Karpas-422 (cell line): ENCODE measurements around the gene FHIP1B. TPM values are rescaled to one million over a fixed set of nuclear protein-coding genes. Genes with fewer than 3 reads are reported as not detected.

Source experiments
- DNase-seq: peaks from one replicate; pipeline ENCODE4 v3.0.0-alpha.2; 2015
- H2AFZ ChIP-seq: fragments of 200-600 bp; sonication (generic); 2 replicates; pipeline ENCODE4 v1.6.1; 2014; ENCODE audit warnings: antibody characterized with exemption, low read length, mixed read lengths
- H3K27ac ChIP-seq: fragments of 200-600 bp; sonication (generic); 2 replicates; pipeline ENCODE4 v1.5.1; 2014; ENCODE audit warnings: mild to moderate bottlenecking, low read length, moderate library complexity
- H3K27me3 ChIP-seq: fragments of 200-600 bp; sonication (generic); 2 replicates; pipeline ENCODE4 v1.6.1; 2014; ENCODE audit warnings: low read length, mixed read lengths
- H3K36me3 ChIP-seq: fragments of 200-600 bp; sonication (generic); 2 replicates; pipeline ENCODE4 v1.6.1; 2014; ENCODE audit warnings: low read length, mixed read lengths; ENCODE audit not compliant: insufficient read depth
- H3K4me1 ChIP-seq: fragments of 200-600 bp; sonication (generic); 2 replicates; pipeline ENCODE4 v1.6.1; 2014; ENCODE audit warnings: mild to moderate bottlenecking, low read length, mixed read lengths
- H3K4me2 ChIP-seq: fragments of 200-600 bp; sonication (generic); 2 replicates; pipeline ENCODE4 v1.6.1; 2014; ENCODE audit warnings: low read length, low read depth, mild to moderate bottlenecking; ENCODE audit not compliant: poor library complexity, severe bottlenecking
- H3K4me3 ChIP-seq: fragments of 200-600 bp; sonication (generic); 2 replicates; pipeline ENCODE4 v1.5.1; 2014; ENCODE audit warnings: mild to moderate bottlenecking, antibody characterized with exemption, low read length, mixed read lengths
- H3K79me2 ChIP-seq: fragments of 200-600 bp; sonication (generic); 2 replicates; pipeline ENCODE4 v1.6.1; 2014; ENCODE audit warnings: mild to moderate bottlenecking, low read length, mixed read lengths
- H3K9ac ChIP-seq: fragments of 200-600 bp; sonication (generic); 2 replicates; pipeline ENCODE4 v1.6.0; 2014; ENCODE audit warnings: low read length
- H3K9me2 ChIP-seq: fragments of 200-600 bp; sonication (generic), shearing (Covaris generic); replicated peaks from 2 replicates; pipeline ENCODE4 v1.6.0; 2014; ENCODE audit warnings: mild to moderate bottlenecking, low read length, moderate library complexity; ENCODE audit not compliant: insufficient read depth
- H3K9me3 ChIP-seq: fragments of 300-700, 200-600 bp; sonication (generic); 2 replicates; pipeline ENCODE4 v1.6.1; 2014; ENCODE audit warnings: low read length, mixed read lengths
- H4K20me1 ChIP-seq: fragments of 200-600 bp; sonication (generic); 2 replicates; pipeline ENCODE4 v1.6.1; 2014; ENCODE audit warnings: mild to moderate bottlenecking, antibody characterized with exemption, low read length, low read depth; ENCODE audit not compliant: insufficient read depth
- total RNA-seq: library from RNA; depleted of rRNA; stranded (reverse); fragments of >200 nt; shearing (Covaris generic); gene quantifications from 2 replicates; pipeline ENCODE4 v1.2.3, GENCODE V29; 2014; ENCODE audit warnings: low replicate concordance

Gene FHIP1B
- total RNA-seq, 1 experiment from 2014 or later = 33.9 TPM

DNA sequence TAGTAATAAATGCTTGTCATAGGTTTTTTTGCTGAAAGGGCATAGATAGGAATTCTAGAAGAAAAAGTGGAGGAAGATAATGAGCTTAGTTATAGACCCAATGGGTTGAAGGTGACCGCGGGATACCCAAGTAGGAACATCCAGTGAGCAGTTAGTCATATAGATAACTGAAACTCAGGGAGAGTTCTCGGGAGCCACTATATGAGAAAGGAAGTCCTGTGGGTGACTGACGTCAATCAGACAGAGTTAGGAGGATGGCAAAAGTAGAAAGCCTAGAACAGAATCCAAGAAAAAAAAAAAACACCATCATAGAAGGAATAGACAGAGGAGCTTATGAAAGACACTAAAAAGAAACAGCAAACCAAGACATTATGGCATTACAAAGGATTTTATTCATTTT is 2.8 kb upstream of the FHIP1B start:
- H3K4me3 ChIP-seq = no peak overlapping the region
- H3K4me1 ChIP-seq = peaks cover 43% of the 10 kb centered on the region
- H3K27ac ChIP-seq = no peak overlapping the region
- peaks cover 21% of the 10 kb centered on the region for H3K79me2 ChIP-seq
- no peaks in the 10 kb centered on the region for H3K27me3 ChIP-seq
- H3K4me2 ChIP-seq = no peak overlapping the region
- no peaks in the 10 kb centered on the region for H3K9me3 ChIP-seq
- no peak for DNase-seq
- H3K36me3 ChIP-seq = no peaks in the 10 kb centered on the region
- H3K9me2 ChIP-seq = no peaks in the 10 kb centered on the region
- H2AFZ ChIP-seq = no peak overlapping the region
- no peak overlapping the region for H3K9ac ChIP-seq
- H4K20me1 ChIP-seq = no peaks in the 10 kb centered on the region

- H3K27ac ChIP-seq = no peak overlapping the region
- H4K20me1 ChIP-seq = no peaks in the 10 kb centered on the region
- peak overlapping the region; percentile 90 for H3K4me2 ChIP-seq
- no peaks in the 10 kb centered on the region for H3K9me2 ChIP-seq
- no peak for DNase-seq
- H3K4me1 ChIP-seq = peaks cover 56% of the 10 kb centered on the region
- peak overlapping the region; percentile 87 for H3K4me3 ChIP-seq
- H3K9ac ChIP-seq = peak overlapping the region; percentile 90
- H3K79me2 ChIP-seq = peaks cover 54% of the 10 kb centered on the region
- H3K36me3 ChIP-seq = no peaks in the 10 kb centered on the region
- H3K9me3 ChIP-seq = no peaks in the 10 kb centered on the region
- H2AFZ ChIP-seq = peak overlapping the region; percentile 54; the same call in 1 of the 2 replicates
- no peaks in the 10 kb centered on the region for H3K27me3 ChIP-seq
These were observed 451 bp downstream of the FHIP1B start for GRCh38 chr11:6233984-6234386.

GRCh38 chr11:6232899-6233298 is 1.5 kb downstream of the FHIP1B start:
- DNase-seq = no peak
- Histone ChIP-seq H3K27ac (no peak overlapping the region), H2AFZ (no peak overlapping the region), H4K20me1 (no peaks in the 10 kb centered on the region), H3K4me3 (peak overlapping the region; percentile 87), H3K9me3 (no peaks in the 10 kb centered on the region), H3K79me2 (peaks cover 64% of the 10 kb centered on the region), H3K4me1 (peaks cover 47% of the 10 kb centered on the region), H3K36me3 (no peaks in the 10 kb centered on the region), H3K27me3 (no peaks in the 10 kb centered on the region), H3K9me2 (no peaks in the 10 kb centered on the region), H3K9ac (no peak overlapping the region), H3K4me2 (peak overlapping the region; percentile 90)

DNA sequence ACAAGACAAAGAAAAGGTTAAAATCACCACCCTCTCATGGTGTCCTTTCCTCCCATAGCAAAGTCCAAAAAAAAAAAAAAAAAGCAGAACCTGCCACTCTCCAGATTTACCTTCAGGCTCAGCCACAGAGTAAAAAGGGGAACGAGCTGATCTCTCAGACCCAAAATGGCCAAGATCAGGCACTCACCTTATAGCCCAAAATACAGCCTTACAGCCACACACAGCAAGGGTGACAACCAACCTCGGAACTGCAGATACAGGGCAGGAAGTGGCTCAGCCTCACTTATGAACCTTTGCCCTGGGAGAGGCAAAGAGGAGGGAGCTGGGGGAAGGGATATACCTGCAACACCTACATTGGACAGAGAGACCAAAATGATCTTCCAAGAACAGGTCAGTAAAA is 4.5 kb downstream of the FHIP1B start:
- Histone ChIP-seq H3K4me3 (no peak overlapping the region), H3K9ac (0 out of 2 replicates have a peak overlapping the region, but pooled peaks have one; percentile 4), H3K9me3 (no peaks in the 10 kb centered on the region), H3K27ac (peak overlapping the region; percentile 5; the same call in 1 of the 2 replicates), H2AFZ (no peak overlapping the region), H4K20me1 (no peaks in the 10 kb centered on the region), H3K27me3 (no peaks in the 10 kb centered on the region), H3K9me2 (no peaks in the 10 kb centered on the region), H3K36me3 (no peaks in the 10 kb centered on the region), H3K4me2 (peak overlapping the region; percentile 41), H3K79me2 (peaks cover 94% of the 10 kb centered on the region), H3K4me1 (peaks cover 47% of the 10 kb centered on the region)
- DNase-seq = peak; percentile 62

DNA sequence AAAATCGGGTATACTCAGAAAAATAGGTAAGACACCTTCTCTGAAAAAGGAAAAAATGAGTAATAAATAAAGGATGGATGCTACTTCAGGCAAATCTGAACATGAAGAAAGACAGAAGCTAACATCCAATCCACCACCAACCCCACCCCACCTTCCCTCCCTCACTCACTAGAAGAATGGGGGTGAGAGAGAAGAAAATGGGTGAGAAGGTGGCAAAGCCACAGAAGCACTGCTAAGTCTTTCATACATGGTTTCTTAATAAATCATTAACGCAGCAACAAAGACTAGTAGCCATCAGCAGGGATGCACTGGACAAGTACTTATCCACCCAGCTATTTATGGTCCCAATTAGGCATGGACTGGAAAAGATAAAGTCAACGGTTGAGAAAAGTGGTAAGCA is 5.9 kb downstream of the FHIP1B start:
- no peak overlapping the region for H3K27ac ChIP-seq
- H3K9me3 ChIP-seq = no peaks in the 10 kb centered on the region
- no peak overlapping the region for H3K4me2 ChIP-seq
- DNase-seq = no peak
- no peak overlapping the region for H3K4me3 ChIP-seq
- no peaks in the 10 kb centered on the region for H3K9me2 ChIP-seq
- H3K27me3 ChIP-seq = no peaks in the 10 kb centered on the region
- H3K79me2 ChIP-seq = peaks cover 93% of the 10 kb centered on the region
- peaks cover 43% of the 10 kb centered on the region for H3K4me1 ChIP-seq
- no peak overlapping the region for H3K9ac ChIP-seq
- H2AFZ ChIP-seq = no peak overlapping the region
- no peaks in the 10 kb centered on the region for H3K36me3 ChIP-seq
- no peaks in the 10 kb centered on the region for H4K20me1 ChIP-seq

DNA sequence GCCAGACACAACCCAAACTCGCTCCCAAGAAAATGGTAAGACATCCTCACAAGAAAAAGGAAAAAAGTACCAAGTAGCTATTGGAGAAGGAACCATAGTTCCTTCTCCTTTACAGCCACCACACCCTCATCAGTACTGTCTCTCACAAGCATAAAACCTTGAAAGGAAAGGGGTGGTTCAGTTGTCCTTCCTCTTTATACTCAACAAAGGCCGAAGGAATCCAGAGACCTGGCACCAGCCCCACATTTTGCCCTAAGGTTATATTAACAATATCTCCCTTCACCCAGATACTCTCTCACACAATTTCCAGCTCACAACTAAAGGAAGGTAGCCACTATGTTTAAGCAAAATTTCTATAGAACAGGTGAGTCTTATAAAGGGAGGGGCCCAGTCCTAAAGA is 8.5 kb downstream of the FHIP1B start:
- no peak overlapping the region for H3K27ac ChIP-seq
- DNase-seq = no peak
- peaks cover 69% of the 10 kb centered on the region for H3K79me2 ChIP-seq
- no peaks in the 10 kb centered on the region for H3K9me3 ChIP-seq
- H3K27me3 ChIP-seq = no peaks in the 10 kb centered on the region
- peaks cover 4% of the 10 kb centered on the region; the same call in 1 of the 2 replicates for H3K36me3 ChIP-seq
- no peaks in the 10 kb centered on the region for H3K9me2 ChIP-seq
- no peak overlapping the region for H3K9ac ChIP-seq
- peaks cover 23% of the 10 kb centered on the region for H3K4me1 ChIP-seq
- H2AFZ ChIP-seq = no peak overlapping the region
- H3K4me2 ChIP-seq = no peak overlapping the region
- H3K4me3 ChIP-seq = no peak overlapping the region
- no peaks in the 10 kb centered on the region for H4K20me1 ChIP-seq

DNA sequence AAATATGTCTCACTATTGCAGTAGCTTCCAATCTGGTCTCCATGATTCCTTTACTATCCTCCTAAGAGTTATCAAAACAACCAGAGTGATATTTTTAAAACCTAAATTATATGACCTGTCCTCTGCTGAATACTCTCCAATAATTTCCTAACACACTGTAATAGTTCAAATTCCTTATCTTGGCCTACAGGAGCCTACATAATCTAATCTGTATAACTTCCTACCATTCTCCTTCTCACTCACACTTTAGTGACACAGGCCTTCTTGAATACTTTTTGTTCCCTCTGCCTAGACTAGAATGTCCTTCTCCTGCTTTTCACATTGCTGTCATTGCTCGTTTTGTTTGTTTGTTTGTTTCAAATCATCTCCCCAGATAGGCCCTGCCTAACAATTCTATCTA is 9.4 kb downstream of the FHIP1B start:
- Histone ChIP-seq H3K4me3 (no peak overlapping the region), H2AFZ (no peak overlapping the region), H3K36me3 (peaks cover 9% of the 10 kb centered on the region; the same call in 1 of the 2 replicates), H3K27me3 (no peaks in the 10 kb centered on the region), H3K9ac (no peak overlapping the region), H3K4me1 (peaks cover 14% of the 10 kb centered on the region), H3K79me2 (peaks cover 63% of the 10 kb centered on the region), H3K9me3 (no peaks in the 10 kb centered on the region), H3K4me2 (no peak overlapping the region), H4K20me1 (no peaks in the 10 kb centered on the region), H3K27ac (no peak overlapping the region), H3K9me2 (no peaks in the 10 kb centered on the region)
- DNase-seq = no peak

GRCh38 chr11:6224421-6224820 is 10.0 kb downstream of the FHIP1B start:
- no peak for DNase-seq
- Histone ChIP-seq H3K27me3 (no peaks in the 10 kb centered on the region), H3K4me3 (no peak overlapping the region), H3K9me2 (no peaks in the 10 kb centered on the region), H3K9ac (no peak overlapping the region), H3K79me2 (peaks cover 57% of the 10 kb centered on the region), H3K4me1 (peaks cover 8% of the 10 kb centered on the region), H3K27ac (no peak overlapping the region), H3K4me2 (no peak overlapping the region), H3K9me3 (no peaks in the 10 kb centered on the region), H3K36me3 (peaks cover 9% of the 10 kb centered on the region; the same call in 1 of the 2 replicates), H4K20me1 (peaks cover 3% of the 10 kb centered on the region; the same call in 1 of the 2 replicates), H2AFZ (no peak overlapping the region)
